Measurements from ENCODE around the gene CLDN22. TPM values are rescaled to one million over a fixed set of nuclear protein-coding genes. Genes with fewer than 3 reads are reported as not detected.
"Not testable (repeated sequence)": the region's sequence is repeated elsewhere in the genome, so short reads cannot be mapped to it uniquely, and the experiment has no call there.

CLDN22 gene
- polyA plus RNA-seq, 12 donors = 0.25 to 0.58 (median 0.42) TPM; not detected in 5

DNA sequence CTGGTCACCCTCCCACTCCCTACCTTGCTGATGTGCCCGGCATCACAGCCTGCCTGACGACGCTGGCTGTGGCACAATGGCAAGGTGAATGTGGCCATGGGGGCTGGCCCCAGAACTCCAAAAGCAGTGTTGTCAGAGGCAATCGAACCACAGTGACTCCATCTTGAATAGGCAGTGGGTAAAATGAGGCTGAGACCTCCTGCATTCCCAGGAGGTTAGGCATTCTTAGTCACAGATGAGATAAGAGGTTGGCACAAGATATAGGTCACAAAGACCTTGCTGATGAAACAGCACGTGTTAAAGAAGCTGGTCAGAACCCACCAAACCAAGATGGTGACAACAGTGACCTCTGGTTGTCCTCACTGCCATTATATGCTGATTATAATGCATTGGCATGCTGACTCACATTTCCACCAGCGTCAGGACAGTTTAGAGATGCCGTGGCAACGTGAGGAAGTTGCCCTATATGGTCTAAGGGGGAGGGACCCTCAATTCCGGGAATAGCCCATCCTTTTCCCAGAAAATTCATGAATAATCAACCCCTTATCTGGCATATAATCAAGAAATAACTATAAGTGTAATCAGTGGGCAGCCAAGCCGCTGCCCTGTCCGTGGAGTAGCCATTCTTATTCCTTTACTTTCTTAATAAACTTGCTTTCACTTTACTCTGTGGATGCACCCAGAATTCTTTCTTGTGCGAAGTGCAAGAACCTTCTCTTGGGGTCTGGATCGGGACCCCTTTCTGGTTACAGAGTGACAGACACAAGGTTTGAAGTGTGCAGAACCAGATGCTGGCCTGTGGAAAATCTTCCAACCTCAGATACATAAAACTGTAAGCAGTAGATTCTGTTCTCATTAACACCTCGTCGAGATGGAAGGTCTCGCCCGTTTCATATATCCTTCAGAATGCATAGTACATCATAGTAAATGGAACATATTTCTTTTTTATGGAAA is 28.9 kb upstream of the CLDN22 start:
- no peak for DNase-seq

DNA sequence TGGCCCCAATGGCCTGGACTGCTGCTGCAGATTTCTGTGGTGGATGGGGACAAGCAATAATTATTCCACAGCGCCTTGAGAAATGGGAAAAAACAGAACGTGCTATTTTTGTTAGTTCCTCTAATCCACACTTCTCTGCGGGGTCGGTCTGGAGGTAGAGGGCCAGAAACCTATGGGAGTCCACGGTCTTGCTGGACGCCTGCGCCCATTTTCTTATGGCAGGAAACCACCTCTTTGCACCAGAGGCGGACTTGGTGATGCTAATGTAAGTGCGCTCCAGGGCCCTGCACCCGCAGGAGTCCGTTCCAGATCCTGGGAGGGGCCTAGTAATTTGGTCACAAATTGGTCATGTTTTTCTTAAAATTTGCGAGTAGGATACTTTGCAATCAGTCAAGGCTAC is 28.1 kb upstream of the CLDN22 start:
- DNase-seq = no peak

DNA sequence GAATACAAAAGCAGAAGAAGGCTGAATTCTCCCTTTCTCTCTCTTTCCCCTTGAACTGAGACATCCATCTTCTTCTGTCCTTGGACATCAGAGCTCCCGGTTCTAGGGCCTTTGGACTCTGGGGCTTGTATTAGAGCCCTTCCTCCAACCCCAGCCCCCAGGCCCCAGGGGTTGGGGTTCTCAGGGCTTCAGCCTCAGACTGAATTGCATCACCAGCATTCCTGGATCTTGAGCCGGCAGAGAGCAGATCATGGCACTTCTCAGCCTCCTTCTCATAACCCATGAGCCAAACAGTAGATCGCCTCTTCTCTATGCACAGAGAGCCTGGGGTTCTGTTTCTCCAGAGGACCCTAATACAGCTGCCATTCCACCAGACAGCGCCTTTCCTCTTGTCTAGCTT is 27.5 kb upstream of the CLDN22 start:
- no peak for DNase-seq

DNA sequence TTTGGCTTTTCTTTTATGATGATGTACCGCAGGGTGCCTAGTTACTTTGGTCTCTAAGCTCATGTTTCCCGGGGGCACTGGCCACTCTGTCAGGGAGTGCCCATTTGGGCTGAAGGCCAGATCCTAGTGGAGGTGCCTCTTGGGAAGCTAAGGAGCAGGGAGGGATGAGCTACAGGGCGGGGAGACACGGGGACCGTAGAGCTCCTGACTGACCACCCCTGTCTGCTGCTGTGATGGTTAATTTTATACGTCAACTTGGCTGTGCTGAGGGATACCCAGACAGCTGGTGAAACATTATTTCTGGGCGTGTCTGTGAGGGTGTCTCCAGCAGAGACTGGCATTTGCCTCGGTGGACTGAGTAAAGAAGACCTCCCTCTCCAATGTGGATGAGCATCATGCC is 27.1 kb upstream of the CLDN22 start:
- no peak for DNase-seq

DNA sequence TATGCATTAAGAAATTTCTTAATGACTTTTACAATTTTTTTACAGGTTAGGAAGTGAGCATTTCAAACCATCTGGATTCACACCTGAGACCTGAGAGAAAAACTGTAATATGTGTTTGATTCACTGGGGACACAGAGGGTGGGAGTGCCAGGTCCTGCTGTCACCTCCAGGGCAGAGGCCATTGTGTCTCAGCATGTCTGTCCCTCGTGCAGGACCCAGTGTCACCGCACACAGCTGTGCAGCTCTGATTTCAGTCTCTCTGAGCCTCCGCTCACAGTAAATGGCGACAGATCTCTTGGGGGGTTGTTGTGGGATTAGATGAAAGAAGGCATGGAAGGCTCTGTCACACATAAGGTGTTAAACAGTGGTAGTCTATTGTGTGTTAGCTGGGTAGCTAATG is 25.2 kb upstream of the CLDN22 start:
- DNase-seq = no peak

DNA sequence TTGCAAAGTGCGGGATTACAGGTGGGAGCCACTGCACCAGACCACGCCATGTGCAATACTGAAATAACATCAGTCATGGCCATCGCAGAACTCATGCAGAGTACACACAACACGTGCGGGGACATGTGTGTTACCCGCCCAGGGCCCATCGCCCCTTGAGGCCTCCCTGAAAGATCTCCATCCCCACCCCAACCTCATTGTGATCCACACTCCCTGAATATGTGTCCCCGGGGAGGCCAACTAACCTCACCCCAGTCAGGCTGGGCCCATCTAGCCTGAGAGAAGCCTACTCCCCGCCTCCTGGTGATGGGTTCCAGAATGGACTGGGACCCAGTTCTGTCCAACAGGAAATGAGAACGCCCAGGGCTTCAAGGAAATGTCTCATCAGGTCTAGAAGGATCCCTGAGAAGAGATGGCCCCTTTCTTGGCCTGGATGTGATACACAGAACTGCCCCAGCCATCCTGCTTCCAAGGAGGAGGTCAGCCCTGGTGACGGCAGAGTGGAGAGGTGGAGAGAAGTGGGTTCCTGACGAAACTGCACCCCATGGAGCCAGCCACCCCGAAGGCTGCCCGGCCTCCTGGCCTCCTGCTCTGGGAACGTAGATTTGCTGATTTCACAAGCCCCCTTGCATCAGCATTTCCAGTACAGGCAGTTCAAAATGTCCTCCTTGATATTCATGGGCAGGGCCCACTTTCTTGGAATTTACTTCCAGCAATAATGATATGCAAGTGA is 24.6 kb upstream of the CLDN22 start:
- no peak for DNase-seq

DNA sequence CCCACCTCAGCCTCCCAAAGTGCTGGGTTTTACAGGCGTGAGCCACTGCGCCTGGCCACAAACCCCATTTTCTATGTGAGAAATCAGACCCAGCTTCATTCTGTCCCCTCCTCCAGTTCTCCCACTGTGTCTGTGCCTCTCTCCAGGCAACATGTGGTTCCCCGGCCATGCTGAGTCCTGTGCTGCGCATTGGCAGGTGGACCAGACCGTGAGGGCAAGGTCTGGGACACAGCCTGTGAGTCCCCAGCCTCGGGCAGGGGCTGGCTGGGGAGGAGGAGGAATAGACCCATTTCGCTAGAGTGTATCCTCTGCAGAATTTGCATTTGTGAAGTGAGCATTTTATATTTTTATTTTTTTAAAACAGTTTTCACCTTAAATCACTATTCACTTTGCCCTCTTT is 23.7 kb upstream of the CLDN22 start:
- DNase-seq = no peak

DNA sequence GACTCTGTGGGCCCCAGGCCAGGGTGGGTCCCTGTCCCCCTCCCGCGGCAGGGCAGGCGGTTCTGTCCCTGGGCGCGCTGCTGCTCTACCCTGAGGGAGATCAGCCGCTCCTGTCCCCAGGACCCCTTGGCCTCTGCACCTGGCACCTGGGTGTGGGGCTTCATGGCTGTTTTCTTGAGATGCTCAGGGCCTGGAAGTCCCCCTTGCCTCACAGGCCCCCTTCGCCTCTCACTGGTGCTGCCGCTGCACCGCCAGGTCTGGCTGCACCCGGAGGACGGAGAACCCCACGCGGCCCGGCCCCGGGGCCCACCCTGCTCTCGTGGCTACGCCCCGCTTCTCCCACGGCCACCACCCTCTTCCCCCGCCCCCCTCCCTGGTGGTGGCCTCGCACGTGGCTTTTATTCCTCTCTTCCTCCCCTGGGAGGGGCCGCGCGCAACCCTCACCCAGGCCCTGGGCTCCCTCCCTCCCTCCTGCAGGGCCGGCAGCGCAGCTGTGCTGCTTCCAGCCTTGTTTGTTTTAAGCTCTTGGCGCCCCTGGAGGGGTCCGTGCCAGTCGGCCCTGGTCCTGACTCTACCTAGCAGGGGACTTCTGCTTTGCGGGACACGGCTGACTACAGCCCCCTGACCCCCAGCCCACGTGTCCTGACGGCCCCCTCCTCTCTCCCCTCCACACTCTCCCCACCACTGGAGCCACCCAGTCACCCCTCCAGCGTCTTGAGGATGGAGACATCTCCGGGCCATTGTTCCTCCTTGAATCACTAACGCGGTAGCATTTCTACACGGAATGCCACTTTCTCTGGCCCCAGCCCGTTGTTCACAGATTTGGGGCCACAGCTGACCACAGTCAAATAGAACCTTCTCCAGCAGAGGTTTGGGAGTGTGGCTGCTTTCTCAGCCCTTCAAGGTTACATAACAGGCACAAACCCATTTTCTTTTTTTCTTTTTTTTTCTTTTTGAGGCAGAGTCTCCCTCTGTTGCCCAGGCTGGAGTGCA is 22.8 kb upstream of the CLDN22 start:
- DNase-seq = peak; percentile 9

DNA sequence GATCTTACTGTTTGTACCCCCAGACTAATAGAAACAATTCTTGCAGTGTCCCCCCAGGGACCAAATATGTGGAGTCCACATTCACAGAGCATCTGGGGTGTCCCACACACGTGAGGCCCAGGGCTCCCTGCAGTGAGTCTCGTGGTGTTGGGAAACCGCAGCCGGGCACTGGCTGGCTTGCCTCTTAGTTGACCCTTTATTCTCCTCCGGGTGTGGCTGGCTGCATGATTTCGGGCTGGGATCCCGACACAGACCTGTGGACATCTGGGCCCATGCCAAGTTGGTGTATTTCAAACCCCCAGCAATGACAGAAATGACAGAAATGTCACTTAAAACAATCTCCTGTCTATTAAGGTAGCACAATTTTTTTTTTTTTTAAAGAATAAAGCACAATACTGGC is 17.8 kb upstream of the CLDN22 start:
- no peak for DNase-seq

DNA sequence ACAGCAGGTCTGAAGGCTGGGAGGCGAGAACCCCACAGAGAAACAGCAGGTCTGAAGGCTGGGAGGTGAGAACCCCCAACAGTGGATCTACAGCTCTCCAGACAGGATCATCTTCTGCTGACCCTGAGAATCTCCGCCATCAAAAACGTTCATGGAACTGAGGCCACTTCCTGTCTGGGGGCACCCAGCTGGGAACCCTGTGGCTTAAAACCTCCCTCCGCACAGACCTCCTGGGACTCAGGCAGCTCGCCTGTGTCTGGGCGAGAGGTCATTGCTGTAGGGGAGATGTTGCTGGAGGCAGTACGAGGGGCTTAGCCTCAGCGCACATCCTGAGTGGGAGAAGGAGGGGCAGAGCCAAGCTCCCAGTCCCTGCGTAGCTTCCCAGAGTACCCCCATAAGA is 17.3 kb upstream of the CLDN22 start:
- DNase-seq = no peak

DNA sequence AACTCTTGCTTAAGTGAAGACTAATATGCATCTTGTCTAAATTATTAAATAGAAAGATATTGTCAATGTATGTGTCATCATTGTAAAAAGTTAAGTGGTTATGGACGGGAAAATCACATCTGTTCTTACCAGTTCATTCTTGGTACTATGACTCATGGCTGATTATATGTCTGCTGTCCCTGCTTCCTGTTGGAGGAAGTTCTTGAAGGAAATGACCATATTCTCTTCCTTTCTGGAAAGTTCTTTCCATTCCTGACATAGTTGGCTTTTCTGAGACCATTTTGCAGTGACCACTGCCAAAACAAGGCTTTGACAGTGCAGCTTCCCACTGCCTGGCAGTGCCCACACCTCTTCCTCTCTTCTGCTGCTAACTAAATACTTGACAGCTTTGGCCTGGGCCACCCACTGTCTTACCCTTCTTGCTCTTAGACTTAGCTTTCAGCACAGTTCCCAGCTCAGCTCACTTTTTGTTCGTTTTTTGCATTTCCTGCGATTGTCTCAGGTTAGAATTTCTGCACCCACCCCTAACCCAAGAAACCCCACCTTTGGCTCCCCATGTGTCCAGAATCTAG is 15.4 kb upstream of the CLDN22 start:
- DNase-seq = no peak

DNA sequence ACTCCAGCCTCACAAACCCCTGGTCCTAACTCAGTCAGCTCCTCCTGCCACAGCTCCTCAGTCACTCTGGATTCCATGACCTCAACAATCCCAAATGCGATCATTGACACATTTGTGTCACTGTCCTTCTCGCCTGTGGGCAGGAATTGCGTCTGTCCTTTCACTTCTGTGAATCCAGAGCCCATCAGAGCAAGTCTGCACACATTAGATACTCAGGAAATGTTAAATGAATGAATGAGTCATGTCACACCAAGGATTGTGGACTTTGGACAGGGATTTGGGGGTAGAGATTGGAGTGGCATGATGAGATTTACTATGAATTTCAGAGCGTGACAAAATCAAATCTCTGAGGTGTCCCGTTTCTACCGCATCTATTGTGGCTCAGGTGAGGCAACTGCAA is 13.9 kb upstream of the CLDN22 start:
- no peak for DNase-seq

DNA sequence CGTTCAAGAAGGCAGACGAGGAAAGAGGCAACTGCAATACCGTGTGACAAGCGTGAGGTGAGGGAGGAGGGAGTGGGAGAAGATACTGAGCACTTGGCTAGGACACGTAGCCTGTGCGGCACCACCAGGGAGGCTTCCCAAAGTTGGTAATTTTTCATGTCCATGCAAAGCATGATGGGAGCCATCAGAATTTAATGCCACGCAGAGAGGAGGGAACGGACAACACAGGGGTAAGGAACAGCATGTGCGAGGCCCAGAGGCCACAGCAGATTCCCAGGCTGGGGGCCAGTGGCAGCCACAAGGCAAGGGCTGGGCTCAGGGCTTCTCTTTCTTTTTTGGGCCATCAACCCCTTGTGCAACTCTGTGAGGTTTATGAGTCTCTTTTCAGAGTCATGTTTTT is 13.1 kb upstream of the CLDN22 start:
- DNase-seq = no peak

DNA sequence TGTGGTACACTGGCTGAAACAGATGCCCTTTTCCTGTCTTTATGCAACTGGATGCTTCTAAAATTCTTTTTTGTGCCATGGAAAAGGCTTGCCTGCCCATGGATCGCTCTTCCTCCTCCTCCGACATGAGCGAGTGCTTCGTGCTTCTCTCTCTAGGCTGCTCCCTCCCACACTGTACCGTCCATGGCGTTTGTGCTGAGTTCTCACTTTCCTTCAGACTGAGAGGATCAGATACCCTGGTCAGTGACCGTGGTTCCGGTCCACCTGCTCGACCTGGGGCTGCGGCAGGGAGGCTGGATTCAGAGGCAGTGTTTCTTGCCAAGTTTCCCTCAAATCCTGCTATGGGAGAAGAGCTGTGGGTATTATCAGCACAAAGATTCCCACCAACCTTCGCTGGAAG is 12.4 kb upstream of the CLDN22 start:
- DNase-seq = no peak

DNA sequence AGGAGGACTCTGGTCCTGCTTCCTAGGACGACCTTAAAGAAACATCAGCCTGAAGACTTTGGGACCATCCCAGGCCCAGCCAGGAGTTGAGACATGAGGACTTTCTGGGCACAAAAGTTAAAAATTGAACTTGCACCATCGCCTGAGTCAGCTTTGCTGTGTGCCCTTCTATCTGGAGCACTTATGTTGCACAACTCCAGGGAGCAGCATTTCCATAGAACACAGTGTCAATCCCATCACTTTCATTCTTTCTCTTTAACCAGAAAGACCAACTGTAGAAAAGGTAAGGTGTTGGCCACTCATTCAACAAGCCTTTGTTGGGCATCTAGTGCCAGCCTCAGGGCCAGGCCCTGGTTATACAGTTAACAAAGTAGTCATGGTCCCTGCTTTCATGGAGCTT is 10.8 kb upstream of the CLDN22 start:
- DNase-seq = no peak

DNA sequence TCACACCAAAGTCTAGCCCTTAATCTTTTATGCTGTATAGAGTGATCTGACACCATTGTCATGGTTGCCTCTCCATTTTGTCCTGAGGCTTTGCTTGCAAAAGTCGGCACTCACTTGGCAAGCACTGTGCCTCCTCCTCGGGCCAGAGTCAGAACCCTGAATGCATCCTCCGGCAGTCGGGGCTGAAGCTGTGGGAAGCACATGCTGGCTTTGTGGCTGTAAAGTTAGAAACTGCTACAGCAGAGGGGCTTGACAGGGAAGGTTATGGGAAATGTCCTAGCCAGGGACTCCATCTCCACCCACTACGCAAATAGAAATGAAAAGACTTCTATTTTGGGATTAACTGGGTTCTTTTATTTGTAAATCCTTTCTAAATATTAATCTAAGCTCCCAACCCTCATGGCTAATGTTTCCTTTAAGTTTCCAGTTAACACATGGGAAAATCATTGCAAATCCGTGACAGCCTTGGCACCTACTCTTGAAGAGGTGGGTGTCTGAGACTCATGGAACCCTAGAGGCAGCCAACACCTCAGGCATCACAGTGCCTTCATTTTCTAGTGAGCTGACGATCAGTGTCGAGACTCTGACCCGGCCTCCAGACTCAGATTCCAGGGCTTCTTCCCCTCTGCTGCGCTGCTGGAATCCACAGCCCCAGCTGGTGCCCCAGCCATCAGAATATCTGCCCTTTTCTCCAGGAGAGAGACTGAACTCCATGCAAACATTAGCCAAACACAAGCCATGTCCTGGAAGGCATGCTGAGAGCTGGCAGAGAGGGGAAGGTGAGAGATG is 10.1 kb upstream of the CLDN22 start:
- DNase-seq = no peak

DNA sequence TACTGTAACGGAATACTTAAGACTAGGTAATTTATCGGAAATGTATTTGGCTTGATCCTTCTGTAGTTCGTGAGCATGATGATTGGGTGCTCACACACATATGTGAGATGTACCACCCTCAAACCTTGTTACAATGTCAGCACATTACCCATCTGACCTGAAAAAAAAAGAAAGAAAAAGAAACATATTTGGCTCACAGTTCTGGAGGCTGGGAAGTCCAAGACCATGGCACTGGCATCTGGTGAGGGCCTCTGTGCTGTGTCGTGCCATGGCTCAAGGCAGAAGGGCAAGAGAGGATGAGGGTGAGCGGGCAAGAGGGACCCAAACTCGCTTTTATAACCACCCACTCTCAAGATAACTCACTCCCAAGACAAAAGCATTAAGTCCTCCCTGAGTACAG is 9.2 kb upstream of the CLDN22 start:
- DNase-seq = no peak

DNA sequence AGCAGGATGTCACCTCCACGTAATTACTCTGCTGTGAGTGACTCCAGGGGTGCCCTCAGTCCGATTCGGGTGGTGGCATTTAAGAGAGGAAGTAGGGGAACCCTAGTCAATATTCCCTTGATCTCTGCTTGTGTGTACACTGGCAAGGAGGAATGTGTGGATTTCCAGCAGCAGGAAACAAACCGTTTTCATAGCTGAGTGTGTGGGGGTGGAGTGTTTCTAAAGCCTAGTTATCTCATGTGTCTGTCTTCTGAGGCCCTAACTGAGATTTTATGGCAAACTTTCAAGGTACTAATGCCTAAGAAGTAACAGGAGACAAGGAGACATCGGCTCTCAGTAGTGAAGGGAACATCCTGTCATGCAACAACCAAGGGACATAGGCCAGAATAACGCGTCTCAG is 8.8 kb upstream of the CLDN22 start:
- DNase-seq = no peak

DNA sequence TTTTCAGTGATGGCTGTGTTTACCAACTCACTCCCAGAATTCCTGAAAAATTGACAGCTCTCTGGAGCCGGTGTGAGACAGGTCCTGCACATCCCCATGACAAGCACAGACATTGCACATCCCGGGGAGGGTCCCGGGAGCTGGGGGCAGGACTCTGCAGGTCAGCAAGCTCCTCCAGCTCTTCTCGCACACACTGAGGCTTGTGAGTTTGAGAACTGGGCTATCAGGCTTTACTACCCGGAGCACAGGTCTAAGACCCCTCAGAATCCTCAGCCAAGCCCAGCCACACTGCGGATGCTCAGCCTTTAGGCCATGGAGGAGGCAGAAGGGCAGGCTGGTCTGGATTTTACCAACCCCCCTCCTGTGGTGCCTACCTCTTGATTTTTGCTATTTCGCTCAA is 7.8 kb upstream of the CLDN22 start:
- DNase-seq = no peak

DNA sequence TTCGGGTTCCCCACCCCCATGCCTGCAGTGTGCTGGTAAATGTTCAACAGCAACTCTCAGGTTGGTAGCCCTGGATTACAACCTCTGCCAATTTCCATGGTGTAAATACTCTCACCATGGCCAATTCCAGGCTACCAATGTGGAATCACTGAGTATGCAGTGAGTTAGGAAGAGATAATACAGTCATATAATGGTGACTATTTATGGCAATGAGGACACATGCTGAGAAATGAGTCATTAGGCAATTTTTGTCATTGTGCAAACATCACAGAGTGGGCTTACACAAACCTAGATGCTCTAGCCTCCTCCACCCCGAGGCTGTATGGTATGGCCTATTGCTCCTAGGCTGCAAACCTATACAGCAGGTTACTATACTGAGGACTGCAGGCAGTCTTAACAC is 6.8 kb upstream of the CLDN22 start:
- DNase-seq = no peak

DNA sequence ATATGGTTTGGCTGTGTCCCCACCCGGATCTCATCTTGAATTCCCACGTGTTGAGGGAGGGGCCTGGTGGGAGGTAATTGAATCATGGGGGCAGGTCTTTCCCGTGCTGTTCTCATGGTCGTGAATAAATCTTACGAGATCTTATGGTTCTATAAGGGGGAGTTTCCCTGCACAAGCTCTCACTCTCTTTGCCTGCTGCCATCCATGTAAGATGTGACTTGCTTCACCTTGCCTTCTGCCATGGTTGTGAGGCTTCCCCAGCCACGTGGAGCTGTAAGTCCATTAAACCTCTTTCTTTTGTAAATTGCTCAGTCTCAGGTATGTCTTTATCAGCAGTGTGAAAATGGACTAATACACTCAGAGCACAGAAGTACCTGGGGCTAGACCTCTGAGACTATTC is 6.3 kb upstream of the CLDN22 start:
- not testable (repeated sequence) for DNase-seq

Measured in muscle of arm (tissue), 12 donors.